Subcutaneous abdominal adipose tissue (tissue), 5 donors: ENCODE data around the gene THAP7.

Experiments
- H3K27ac ChIP-seq: one replicate; pipeline ENCODE4 v1.7.0; 2013; ENCODE audit warnings: low read depth, mild to moderate bottlenecking, inconsistent platforms, low read length, moderate library complexity
- H3K27me3 ChIP-seq, 5 donors: one replicate each; pipeline ENCODE4 v1.7.0; 2013; ENCODE audit warnings: low read length in 5 of 5, inconsistent platforms in 1 of 5; ENCODE audit not compliant: control insufficient read depth in 5 of 5, insufficient read depth in 4 of 5
- H3K36me3 ChIP-seq, 5 donors: one replicate each; pipeline ENCODE4 v1.7.0; 2013; ENCODE audit warnings: low read length in 5 of 5; ENCODE audit not compliant: control insufficient read depth in 5 of 5, insufficient read depth in 5 of 5
- H3K4me1 ChIP-seq, 5 donors: one replicate each; pipeline ENCODE4 v1.7.0; 2013; ENCODE audit warnings: low read length in 5 of 5, mild to moderate bottlenecking in 3 of 5, moderate library complexity in 1 of 5; ENCODE audit not compliant: control insufficient read depth in 5 of 5, insufficient read depth in 5 of 5
- H3K4me3 ChIP-seq, 5 donors: one replicate each; pipeline ENCODE4 v1.7.0; 2013; ENCODE audit warnings: low read length in 5 of 5, low read depth in 1 of 5
- H3K9ac ChIP-seq, 5 donors: one replicate each; pipeline ENCODE4 v1.7.0; 2013; ENCODE audit warnings: low read length in 5 of 5, mild to moderate bottlenecking in 4 of 5, moderate library complexity in 3 of 5
- H3K9me3 ChIP-seq, 5 donors: one replicate each; pipeline ENCODE4 v1.7.0; 2013; ENCODE audit warnings: low read length in 5 of 5; ENCODE audit not compliant: control insufficient read depth in 5 of 5
- donor health status: healthy.
- donor health status: healthy.
- donor health status: healthy.
- donor health status: healthy.
- donor health status: healthy.

Gene THAP7

DNA sequence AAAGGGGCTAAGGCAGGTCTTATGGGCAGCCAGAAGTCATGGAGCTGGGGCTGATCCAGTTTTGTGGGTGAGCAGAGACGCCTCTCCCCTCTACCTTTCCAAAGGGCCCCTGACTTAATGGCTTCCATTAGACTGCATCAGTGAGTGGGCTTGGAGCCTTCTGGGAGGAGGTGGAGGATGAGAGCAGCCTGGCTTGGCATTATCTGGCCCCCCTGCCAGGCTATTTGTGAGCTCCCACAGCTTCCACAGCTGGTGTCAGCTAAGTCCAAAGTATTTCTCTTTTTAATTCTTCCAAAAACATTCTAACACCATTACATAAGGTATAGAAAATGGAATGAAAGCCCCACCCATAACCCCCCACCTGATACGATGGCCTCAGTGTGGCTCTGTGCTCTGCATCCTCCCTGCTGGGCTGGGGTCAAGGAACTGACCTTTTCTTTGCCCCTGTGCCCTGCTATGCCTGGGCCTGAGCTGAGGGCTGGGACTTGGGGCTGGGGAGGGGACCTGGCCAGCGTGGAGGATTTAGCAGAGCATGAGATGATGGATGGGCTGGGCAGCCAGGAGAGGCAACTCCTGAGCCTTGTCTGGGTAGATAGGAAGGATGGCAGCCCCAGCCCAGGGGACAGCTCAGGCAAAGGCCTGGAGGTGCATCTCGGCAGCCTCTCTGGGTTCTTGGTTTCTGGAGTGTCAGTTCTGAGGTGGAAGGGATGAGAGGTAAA lies 30.8 kb downstream of the THAP7 start:
- Histone ChIP-seq H3K27ac (no peak overlapping the region), H3K9ac (no peak overlapping the region), H3K27me3 (no peaks in the 10 kb centered on the region), H3K4me1 (peaks cover 0 to 21% (median 2%) of the 10 kb centered on the region in 5 donors), H3K4me3 (no peak overlapping the region), H3K9me3 (no peaks in the 10 kb centered on the region), H3K36me3 (no peaks in the 10 kb centered on the region)

GRCh38 chr22:20968281-20968977 lies 33.5 kb downstream of the THAP7 start:
- H3K27me3 ChIP-seq = peaks cover 12 to 19% (median 17%) of the 10 kb centered on the region in 5 donors
- no peaks in the 10 kb centered on the region for H3K36me3 ChIP-seq
- H3K27ac ChIP-seq = no peak overlapping the region
- H3K9me3 ChIP-seq = no peaks in the 10 kb centered on the region
- no peak overlapping the region for H3K4me3 ChIP-seq
- H3K4me1 ChIP-seq = peaks cover 0 to 34% (median 10%) of the 10 kb centered on the region in 5 donors
- H3K9ac ChIP-seq = no peak overlapping the region

GRCh38 chr22:20967697-20968211 lies 34.2 kb downstream of the THAP7 start:
- no peak overlapping the region for H3K9ac ChIP-seq
- peaks cover 0 to 34% (median 10%) of the 10 kb centered on the region in 5 donors for H3K4me1 ChIP-seq
- no peaks in the 10 kb centered on the region for H3K36me3 ChIP-seq
- no peak overlapping the region for H3K4me3 ChIP-seq
- H3K27me3 ChIP-seq = peaks cover 12 to 23% (median 17%) of the 10 kb centered on the region in 5 donors
- no peak overlapping the region for H3K27ac ChIP-seq
- H3K9me3 ChIP-seq = no peaks in the 10 kb centered on the region

- H3K36me3 ChIP-seq = no peaks in the 10 kb centered on the region
- H3K27ac ChIP-seq = no peak within 1 kb of the TSS
- H3K9ac ChIP-seq = no peak within 1 kb of the TSS
- peaks cover 0 to 30% (median 10%) of the 10 kb centered on the region in 5 donors for H3K4me1 ChIP-seq
- H3K27me3 ChIP-seq = peaks cover 12 to 23% (median 17%) of the 10 kb centered on the region in 5 donors
- H3K9me3 ChIP-seq = no peaks in the 10 kb centered on the region
- no peak within 1 kb of the TSS for H3K4me3 ChIP-seq
Observed at GRCh38 chr22:20966883-20967696, 34.8 kb downstream of the THAP7 start, which contains the start of gene AIFM3. AIFM3 (plus strand) TSS chr22:20967255; CDS start chr22:20967945, 690 bp downstream.

DNA sequence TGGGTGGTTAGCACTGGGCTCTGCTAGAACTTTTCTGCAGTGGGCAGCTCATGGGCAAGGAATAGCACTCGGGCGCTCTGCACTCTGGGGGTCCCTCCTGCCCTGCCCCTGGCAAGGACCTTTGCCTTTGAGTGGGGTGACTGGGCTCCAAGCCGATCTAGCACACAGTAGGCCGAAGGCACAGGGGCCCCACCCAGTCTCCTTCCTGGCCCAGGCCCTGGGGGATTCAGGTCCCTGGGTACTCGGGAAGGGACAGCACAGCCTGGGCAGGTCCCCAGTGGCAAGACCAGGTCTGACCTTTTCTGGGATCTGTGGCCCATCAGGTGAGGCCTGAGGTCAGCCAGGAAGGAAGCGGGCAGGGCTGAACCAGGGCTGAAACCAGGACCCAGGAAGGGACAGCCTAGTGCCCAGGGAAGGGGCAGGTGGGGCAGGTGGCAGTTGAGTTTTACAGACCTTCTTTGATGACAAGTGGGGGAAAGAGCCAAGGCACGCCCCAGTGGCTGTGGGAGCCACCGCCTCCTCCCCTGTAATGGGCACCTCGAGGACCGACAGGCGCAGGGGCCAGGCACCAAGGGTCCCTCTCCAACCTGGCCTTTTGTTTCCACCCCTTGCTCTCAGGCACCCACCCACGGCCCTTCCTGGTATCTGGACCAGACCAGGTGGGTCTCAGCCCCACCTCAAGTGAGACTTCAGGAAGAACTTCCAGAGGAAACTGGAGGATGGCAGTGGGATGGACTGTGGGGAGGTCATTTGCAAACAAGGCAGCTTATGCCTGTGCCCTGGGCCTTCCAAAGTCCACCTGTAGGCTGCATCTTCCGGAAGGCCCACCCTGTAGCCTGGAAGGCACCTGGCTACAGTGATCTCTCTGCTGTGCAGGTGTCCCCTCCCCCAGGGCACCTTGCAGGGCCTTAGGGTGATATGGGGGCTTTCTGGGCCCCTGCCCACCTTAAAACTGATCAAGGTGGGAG lies 35.7 kb downstream of the THAP7 start:
- no peaks in the 10 kb centered on the region for H3K9me3 ChIP-seq
- peaks cover 0 to 33% (median 10%) of the 10 kb centered on the region in 5 donors for H3K4me1 ChIP-seq
- H3K9ac ChIP-seq = no peak overlapping the region
- H3K36me3 ChIP-seq = no peaks in the 10 kb centered on the region
- H3K27ac ChIP-seq = no peak overlapping the region
- no peak overlapping the region for H3K4me3 ChIP-seq
- H3K27me3 ChIP-seq = peaks cover 12 to 23% (median 17%) of the 10 kb centered on the region in 5 donors

- Histone ChIP-seq H3K27ac (no peak overlapping the region), H3K27me3 (peaks cover 12 to 23% (median 17%) of the 10 kb centered on the region in 5 donors), H3K36me3 (no peaks in the 10 kb centered on the region), H3K9me3 (no peaks in the 10 kb centered on the region), H3K4me1 (peaks cover 0 to 33% (median 10%) of the 10 kb centered on the region in 5 donors), H3K4me3 (peak overlapping the region in 3 of 5 donors; percentile 26 to 38 (median 30)), H3K9ac (no peak overlapping the region)
Observed at GRCh38 chr22:20965104-20965887, 36.6 kb downstream of the THAP7 start.

DNA sequence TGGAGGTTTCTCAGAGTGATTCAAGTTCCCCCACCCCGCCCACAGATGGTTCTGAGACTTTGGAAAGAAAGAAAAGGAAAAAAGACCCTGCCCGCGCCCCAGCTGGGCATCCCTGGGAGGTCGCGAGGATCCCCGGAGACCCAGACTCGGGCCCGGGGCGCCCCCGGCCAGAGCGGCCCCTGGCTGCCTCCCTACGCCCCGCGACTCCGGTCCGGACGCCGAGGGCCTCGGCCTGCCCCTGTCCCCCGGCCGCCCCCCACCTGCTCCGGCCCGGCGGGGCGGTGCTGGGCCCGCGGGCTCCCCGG lies 37.2 kb downstream of the THAP7 start:
- H3K4me3 ChIP-seq = peak overlapping the region in 2 of 5 donors; percentile 22 to 33
- no peak overlapping the region for H3K27ac ChIP-seq
- no peak overlapping the region for H3K9ac ChIP-seq

DNA sequence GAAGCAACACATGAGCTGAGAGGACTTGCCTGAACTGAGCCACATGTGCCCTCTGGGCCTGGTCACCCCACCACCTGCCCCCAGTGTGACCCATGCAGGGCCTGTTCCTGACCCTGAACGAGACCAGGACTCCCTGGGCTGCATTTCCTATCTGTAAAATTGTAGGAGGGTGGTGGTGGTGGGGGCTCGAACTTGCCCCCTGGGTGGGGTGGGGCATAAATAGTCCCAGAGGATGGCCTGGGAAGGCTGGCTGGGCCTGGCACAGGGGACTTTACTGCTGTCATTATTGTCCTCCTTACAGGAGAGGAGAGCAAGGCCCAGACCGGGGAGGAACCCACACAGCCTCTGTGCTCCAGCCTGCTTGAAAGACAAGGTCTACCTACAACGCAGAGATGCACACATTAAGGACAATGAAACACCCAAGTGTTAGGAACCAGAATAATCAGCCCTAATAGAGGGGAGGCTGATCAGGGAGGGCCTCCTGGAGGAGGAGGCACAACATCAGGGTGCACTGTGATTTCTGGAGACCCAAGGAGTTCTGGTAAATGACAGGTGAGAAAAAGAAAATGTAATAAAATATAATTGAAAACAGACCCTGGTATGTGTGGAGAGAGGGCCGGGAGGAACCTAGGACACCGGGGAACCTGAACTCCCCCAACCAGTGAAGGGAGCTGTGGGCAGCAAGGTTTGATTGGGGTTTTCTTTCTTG lies 37.7 kb downstream of the THAP7 start:
- Histone ChIP-seq H3K4me1 (peaks cover 0 to 33% (median 10%) of the 10 kb centered on the region in 5 donors), H3K27me3 (peaks cover 12 to 23% (median 17%) of the 10 kb centered on the region in 5 donors), H3K9me3 (no peaks in the 10 kb centered on the region), H3K36me3 (no peaks in the 10 kb centered on the region), H3K4me3 (peak overlapping the region in 2 of 5 donors; percentile 22 to 33), H3K27ac (no peak overlapping the region), H3K9ac (no peak overlapping the region)

More for the DNA sequence above, 37.2 kb downstream of the THAP7 start:
- Histone ChIP-seq H3K4me1 (peaks cover 0 to 33% (median 10%) of the 10 kb centered on the region in 5 donors), H3K27me3 (peaks cover 12 to 23% (median 17%) of the 10 kb centered on the region in 5 donors), H3K9me3 (no peaks in the 10 kb centered on the region), H3K36me3 (no peaks in the 10 kb centered on the region)
